Keratinocyte (primary cell): Measurements from ENCODE around the gene TCP11. TPM values are rescaled to one million over a fixed set of nuclear protein-coding genes. Genes with fewer than 3 reads are reported as not detected.

Experiments used
- DNase-seq: peaks from one replicate; pipeline ENCODE4 v3.0.0-alpha.2; 2011; ENCODE audit warnings: low read depth, missing footprints, low spot score
- FAIRE-seq: peaks from 2 replicates; lab custom pipeline; 2011; peaks lifted over from hg19 to GRCh38; lab: Jason Lieb, UNC
- H2AFZ ChIP-seq: 2 replicates; pipeline ENCODE4 v1.6.0; 2012; ENCODE audit warnings: low read length, control low read depth, inconsistent platforms; ENCODE audit not compliant: control insufficient read depth
- H3K27ac ChIP-seq: 2 replicates; pipeline ENCODE4 v1.5.1; 2011; ENCODE audit warnings: low read length; ENCODE audit not compliant: control insufficient read depth, insufficient read depth
- H3K27me3 ChIP-seq: 3 replicates; pipeline ENCODE4 v1.6.0; 2011; ENCODE audit warnings: low read length; ENCODE audit not compliant: control insufficient read depth, insufficient read depth; ENCODE audit errors: extremely low read depth
- H3K36me3 ChIP-seq, 2 experiments: 2 replicates in 1 of 2; 3 replicates in 1 of 2; pipeline ENCODE4 v1.5.1; 2011; ENCODE audit warnings: low read length in 2 of 2, mild to moderate bottlenecking in 1 of 2; ENCODE audit not compliant: control insufficient read depth in 2 of 2, insufficient read depth in 2 of 2; ENCODE audit errors: extremely low read depth in 1 of 2
- H3K4me1 ChIP-seq: 3 replicates; pipeline ENCODE4 v1.5.1; 2011; ENCODE audit warnings: low read length; ENCODE audit not compliant: control insufficient read depth, insufficient read depth; ENCODE audit errors: extremely low read depth
- H3K4me2 ChIP-seq: 3 replicates; pipeline ENCODE4 v1.6.0; 2011; ENCODE audit warnings: low read depth, low read length; ENCODE audit not compliant: control insufficient read depth, insufficient read depth; ENCODE audit errors: extremely low read depth
- H3K4me3 ChIP-seq, 3 experiments: fragments of 200-600 bp in 1 of 3; sonication (generic) in 1 of 3; 2 replicates in 2 of 3; 3 replicates in 1 of 3; pipeline ENCODE4 v1.5.1; 2011 to 2016; ENCODE audit warnings: low read length in 3 of 3, mild to moderate bottlenecking in 3 of 3, control low read depth in 2 of 3, inconsistent platforms in 1 of 3, low read depth in 1 of 3, mixed read lengths in 1 of 3, mixed run types in 1 of 3, moderate library complexity in 1 of 3; ENCODE audit not compliant: control insufficient read depth in 2 of 3, insufficient read depth in 2 of 3; ENCODE audit errors: extremely low read depth in 1 of 3
- H3K79me2 ChIP-seq: 2 replicates; pipeline ENCODE4 v1.6.0; 2012; ENCODE audit warnings: low read length; ENCODE audit not compliant: control insufficient read depth, insufficient read depth
- H3K9ac ChIP-seq: 3 replicates; pipeline ENCODE4 v1.6.0; 2011; ENCODE audit warnings: low read length; ENCODE audit not compliant: control insufficient read depth, insufficient read depth; ENCODE audit errors: extremely low read depth
- H3K9me1 ChIP-seq: 3 replicates; pipeline ENCODE4 v1.6.0; 2011; ENCODE audit warnings: low read length; ENCODE audit not compliant: control insufficient read depth, insufficient read depth; ENCODE audit errors: extremely low read depth
- H3K9me3 ChIP-seq: 2 replicates; pipeline ENCODE4 v1.5.1; 2012; ENCODE audit warnings: low read depth, low read length; ENCODE audit not compliant: control insufficient read depth
- H4K20me1 ChIP-seq: 3 replicates; pipeline ENCODE4 v1.6.0; 2011; ENCODE audit warnings: low read length; ENCODE audit not compliant: control insufficient read depth, insufficient read depth; ENCODE audit errors: extremely low read depth
- EZH2 ChIP-seq: IDR thresholded peaks from one replicate; pipeline ENCODE4 v1.6.1; 2012; ENCODE audit warnings: inconsistent platforms, mild to moderate bottlenecking, low read length, moderate library complexity
- dilution Hi-C: fragments of 300-500 bp; cut with MboI; formaldehyde crosslinking; loops from one replicate; pipeline ENCODE4 v1.7.0; 2020; ENCODE audit warnings: low sequenced_read_pairs; ENCODE audit not compliant: extremely low pct_ligation_motif_present
- polyA plus RNA-seq, 5 experiments: library from polyadenylated mRNA; depleted of rRNA in 3 of 5; stranded (reverse) in 3 of 5; stranded (forward) in 1 of 5; unstranded in 1 of 5; fragments of >200 nt; gene quantifications; 1 replicate in 1 of 5; 2 replicates in 3 of 5; 3 replicates in 1 of 5; pipeline versions ENCODE4 v1.2.1 to v1.2.3, GENCODE V29; 2011 to 2012; ENCODE audit warnings: missing spikeins in 2 of 5, low read depth in 1 of 5, low replicate concordance in 1 of 5
- TF ChIP-seq, protein P1 (sequence below), 3 experiments: IDR thresholded peaks in 1 of 3; conservative IDR thresholded peaks in 1 of 3; optimal IDR thresholded peaks in 1 of 3; 2 replicates in 2 of 3; 3 replicates in 1 of 3; pipeline versions ENCODE3 to v1.5.1; 2011; ENCODE audit warnings: low read length in 3 of 3, mild to moderate bottlenecking in 3 of 3, moderate library complexity in 2 of 3, control low read depth in 1 of 3, inconsistent platforms in 1 of 3; ENCODE audit not compliant: insufficient read depth in 2 of 3; ENCODE audit errors: extremely low read depth in 1 of 3

The TCP11 gene
- polyA plus RNA-seq, 1 donor (not counting 4 experiments of a cell fraction or from before 2014, with no cell fraction given) = not detected

DNA sequence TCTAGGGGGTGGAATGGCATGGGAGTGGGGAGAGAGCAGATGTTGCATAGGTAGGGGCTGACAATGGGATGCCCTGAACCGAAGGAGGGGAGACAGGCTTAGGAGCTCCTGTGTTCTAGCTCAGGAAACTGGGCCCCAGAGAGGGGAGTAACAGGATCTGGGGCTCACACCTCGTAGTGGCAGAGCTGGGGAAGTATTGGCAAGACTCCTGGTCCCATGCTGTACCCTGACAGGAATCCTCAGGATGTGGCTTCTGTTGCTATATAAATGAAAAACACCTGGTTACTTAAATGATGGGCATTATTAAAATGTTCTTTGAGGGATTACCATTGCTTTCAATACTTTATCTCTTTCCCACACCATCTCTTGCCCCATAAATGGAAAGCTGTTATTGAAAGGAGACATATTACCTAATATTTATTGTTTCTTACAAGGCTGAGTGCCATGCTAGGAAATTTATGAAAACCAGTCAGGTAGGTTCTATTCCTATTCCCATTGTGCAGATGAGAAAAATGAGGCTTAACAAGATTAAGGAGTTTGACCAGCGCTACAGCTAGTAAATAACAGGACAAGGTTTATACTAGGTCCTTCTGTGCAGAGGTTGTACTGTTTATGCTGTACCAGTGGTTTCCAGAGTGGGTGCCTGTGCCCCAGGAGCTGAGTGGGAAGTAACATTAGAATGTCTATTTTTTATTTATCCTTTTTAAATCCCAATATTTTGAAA, 35.3 kb upstream of the TCP11 start:
- no peaks in the 10 kb centered on the region for H4K20me1 ChIP-seq
- no peak overlapping the region for H3K4me2 ChIP-seq
- H3K27ac ChIP-seq = no peak overlapping the region
- FAIRE-seq (no peak), DNase-seq (no peak)
- H3K36me3 ChIP-seq = no peaks in the 10 kb centered on the region
- dilution Hi-C loops = no loop called here
- H3K4me3 ChIP-seq = no peak overlapping the region
- no peaks in the 10 kb centered on the region for H3K79me2 ChIP-seq
- H3K9me1 ChIP-seq = no peaks in the 10 kb centered on the region
- H3K4me1 ChIP-seq = peaks cover 12% of the 10 kb centered on the region
- no peak overlapping the region for H3K9ac ChIP-seq
- no peak overlapping the region for H2AFZ ChIP-seq
- H3K9me3 ChIP-seq = no peaks in the 10 kb centered on the region
- TF ChIP-seq, protein P1, sequence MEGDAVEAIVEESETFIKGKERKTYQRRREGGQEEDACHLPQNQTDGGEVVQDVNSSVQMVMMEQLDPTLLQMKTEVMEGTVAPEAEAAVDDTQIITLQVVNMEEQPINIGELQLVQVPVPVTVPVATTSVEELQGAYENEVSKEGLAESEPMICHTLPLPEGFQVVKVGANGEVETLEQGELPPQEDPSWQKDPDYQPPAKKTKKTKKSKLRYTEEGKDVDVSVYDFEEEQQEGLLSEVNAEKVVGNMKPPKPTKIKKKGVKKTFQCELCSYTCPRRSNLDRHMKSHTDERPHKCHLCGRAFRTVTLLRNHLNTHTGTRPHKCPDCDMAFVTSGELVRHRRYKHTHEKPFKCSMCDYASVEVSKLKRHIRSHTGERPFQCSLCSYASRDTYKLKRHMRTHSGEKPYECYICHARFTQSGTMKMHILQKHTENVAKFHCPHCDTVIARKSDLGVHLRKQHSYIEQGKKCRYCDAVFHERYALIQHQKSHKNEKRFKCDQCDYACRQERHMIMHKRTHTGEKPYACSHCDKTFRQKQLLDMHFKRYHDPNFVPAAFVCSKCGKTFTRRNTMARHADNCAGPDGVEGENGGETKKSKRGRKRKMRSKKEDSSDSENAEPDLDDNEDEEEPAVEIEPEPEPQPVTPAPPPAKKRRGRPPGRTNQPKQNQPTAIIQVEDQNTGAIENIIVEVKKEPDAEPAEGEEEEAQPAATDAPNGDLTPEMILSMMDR (optimal IDR thresholded peaks at IDR 0.05 in 1 of 3, IDR thresholded peaks at IDR 0.05 in 1 of 3, conservative IDR thresholded peaks at IDR 0.05 in 1 of 3; ENCODE audit: extremely low read depth in 1 of 3, insufficient read depth in 2 of 3, low read length in 3 of 3) = no peak
- no peak for TF ChIP-seq EZH2
- H3K27me3 ChIP-seq = no peaks in the 10 kb centered on the region

DNA sequence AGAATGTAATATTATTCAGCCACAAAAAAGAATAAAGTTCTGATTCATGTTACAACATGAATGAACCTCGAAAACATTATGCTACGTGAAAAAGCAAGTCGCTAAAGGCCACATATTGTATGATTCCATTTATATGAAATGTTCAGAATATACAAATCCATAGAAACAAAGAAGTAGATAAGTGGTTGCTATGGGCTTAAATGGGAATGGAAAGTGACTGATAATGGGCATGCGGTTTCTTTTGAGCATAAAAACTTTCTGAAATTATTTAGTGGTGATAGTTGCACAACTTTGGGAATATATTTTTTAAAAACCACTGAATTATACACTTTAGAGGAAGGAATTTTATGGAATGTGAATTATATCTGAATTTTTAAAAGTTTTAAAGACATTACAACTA, 33.4 kb upstream of the TCP11 start:
- DNase-seq (no peak), FAIRE-seq (no peak)
- dilution Hi-C loops = no loop called here

More for the DNA sequence above, 33.4 kb upstream of the TCP11 start:
- Histone ChIP-seq H3K9ac (no peak overlapping the region), H3K4me3 (no peak overlapping the region), H3K9me1 (no peaks in the 10 kb centered on the region), H3K36me3 (no peaks in the 10 kb centered on the region), H3K27ac (no peak overlapping the region), H3K27me3 (peaks cover 3% of the 10 kb centered on the region), H3K79me2 (no peaks in the 10 kb centered on the region), H2AFZ (no peak overlapping the region), H3K9me3 (peaks cover 1% of the 10 kb centered on the region), H3K4me1 (peaks cover 6% of the 10 kb centered on the region), H4K20me1 (no peaks in the 10 kb centered on the region), H3K4me2 (no peak overlapping the region)
- TF ChIP-seq EZH2 = no peak
- TF ChIP-seq, protein P1 (optimal IDR thresholded peaks at IDR 0.05 in 1 of 3, IDR thresholded peaks at IDR 0.05 in 1 of 3, conservative IDR thresholded peaks at IDR 0.05 in 1 of 3; ENCODE audit: extremely low read depth in 1 of 3, insufficient read depth in 2 of 3, low read length in 3 of 3) = no peak
